GM12891 (cell line): ENCODE results near the gene LRRC10.

Experiments
- POLR2A ChIP-seq: IDR thresholded peaks from 2 replicates; pipeline ENCODE4 v1.6.1; 2011; ENCODE audit warnings: low read depth, low read length, control low read depth
- POLR2AphosphoS5 ChIP-seq: IDR thresholded peaks from 2 replicates; pipeline ENCODE4 v1.6.1; 2011; ENCODE audit warnings: low read depth, low read length, control low read depth
- TAF1 ChIP-seq: IDR thresholded peaks from 2 replicates; pipeline ENCODE4 v1.6.1; 2011; ENCODE audit warnings: low read depth, low read length, control low read depth

DNA sequence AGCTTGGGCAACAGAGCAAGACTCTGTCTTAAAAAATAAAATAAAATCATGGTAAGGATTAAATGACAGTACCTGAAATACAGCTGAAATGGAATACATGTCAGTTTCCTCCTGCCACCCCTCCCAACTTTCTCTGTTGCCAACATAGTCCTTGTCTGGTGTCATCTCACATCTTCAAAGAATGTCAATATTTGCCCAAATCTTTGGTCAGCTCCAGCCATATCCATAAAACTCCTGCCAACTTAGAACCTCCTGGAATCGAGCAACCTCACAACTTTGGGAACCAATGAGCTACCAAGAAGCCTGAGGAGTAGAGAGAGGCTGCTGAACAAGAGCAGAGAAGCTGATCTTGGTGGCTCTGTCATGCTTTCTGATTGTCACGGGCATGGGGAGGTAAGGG lies 10.8 kb upstream of the LRRC10 start:
- TF ChIP-seq POLR2A = no peak
- TF ChIP-seq TAF1 = no peak
- TF ChIP-seq POLR2AphosphoS5 = no peak
